Neural crest cell (in vitro differentiated cells): ENCODE results near the gene MAST4. TPM values are rescaled to one million over a fixed set of nuclear protein-coding genes. Genes with fewer than 3 reads are reported as not detected.

Experiments used
- DNase-seq: peaks from one replicate; pipeline ENCODE4 v3.0.0; 2021; ENCODE audit warnings: low read depth, mixed read lengths, low spot score
- H3K27ac Mint-ChIP-seq: one replicate; pipeline ENCODE4 v1.8.0; 2021; ENCODE audit warnings: mild to moderate bottlenecking, mixed read lengths; ENCODE audit not compliant: unreplicated experiment
- H3K27me3 Mint-ChIP-seq: 2 replicates; pipeline ENCODE4 v1.8.0; 2021; ENCODE audit warnings: low read depth, mild to moderate bottlenecking, mixed read lengths
- H3K36me3 Mint-ChIP-seq: 2 replicates; pipeline ENCODE4 v1.8.0; 2021; ENCODE audit warnings: low read depth, mild to moderate bottlenecking, mixed read lengths
- H3K4me1 Mint-ChIP-seq: 2 replicates; pipeline ENCODE4 v1.8.0; 2021; ENCODE audit warnings: mixed read lengths
- H3K4me3 Mint-ChIP-seq: one replicate; pipeline ENCODE4 v1.8.0; 2021; ENCODE audit warnings: mild to moderate bottlenecking, mixed read lengths
- H3K9me3 Mint-ChIP-seq: 2 replicates; pipeline ENCODE4 v1.8.0; 2021; ENCODE audit warnings: mixed read lengths
- CTCF ChIP-seq: fragments of 200-600 bp; sonication (generic); conservative IDR thresholded peaks from 2 replicates; pipeline ENCODE4 v1.5.0; 2021; ENCODE audit warnings: antibody characterized with exemption, mild to moderate bottlenecking
- total RNA-seq: library from RNA; stranded (reverse); gene quantifications from 2 replicates; pipeline ENCODE4 v1.2.1, GENCODE V29; 2021

Gene MAST4
- total RNA-seq, 1 donor from 2014 or later: 7.3 TPM

- no peak for TF ChIP-seq CTCF
- Mint-ChIP-seq H3K27me3 (no peaks in the 10 kb centered on the region), H3K4me3 (no peak overlapping the region), H3K36me3 (no peaks in the 10 kb centered on the region), H3K27ac (no peak overlapping the region), H3K4me1 (no peaks in the 10 kb centered on the region), H3K9me3 (peaks cover 8% of the 10 kb centered on the region)
- no peak for DNase-seq
These were observed 577.8 kb downstream of the MAST4 start for GRCh38 chr5:67173959-67174358.

- H3K4me3 Mint-ChIP-seq: no peak overlapping the region
- no peak for TF ChIP-seq CTCF
- H3K9me3 Mint-ChIP-seq: peaks cover 8% of the 10 kb centered on the region
- peaks cover 16% of the 10 kb centered on the region for H3K4me1 Mint-ChIP-seq
- H3K27me3 Mint-ChIP-seq: no peaks in the 10 kb centered on the region
- H3K27ac Mint-ChIP-seq: no peak overlapping the region
- no peaks in the 10 kb centered on the region for H3K36me3 Mint-ChIP-seq
- DNase-seq: no peak
These were observed 580.7 kb downstream of the MAST4 start for GRCh38 chr5:67176936-67177335.

GRCh38 chr5:67178085-67178484 lies 581.9 kb downstream of the MAST4 start:
- no peak overlapping the region for H3K4me3 Mint-ChIP-seq
- TF ChIP-seq CTCF: no peak
- no peak for DNase-seq
- H3K36me3 Mint-ChIP-seq: no peaks in the 10 kb centered on the region
- H3K4me1 Mint-ChIP-seq: peaks cover 27% of the 10 kb centered on the region
- H3K27me3 Mint-ChIP-seq: no peaks in the 10 kb centered on the region
- H3K27ac Mint-ChIP-seq: no peak overlapping the region
- peaks cover 8% of the 10 kb centered on the region for H3K9me3 Mint-ChIP-seq

- DNase-seq: no peak
- H3K36me3 Mint-ChIP-seq: no peaks in the 10 kb centered on the region
- H3K9me3 Mint-ChIP-seq: peaks cover 8% of the 10 kb centered on the region
- no peak overlapping the region for H3K4me3 Mint-ChIP-seq
- no peaks in the 10 kb centered on the region for H3K27me3 Mint-ChIP-seq
- H3K4me1 Mint-ChIP-seq: peaks cover 28% of the 10 kb centered on the region
- TF ChIP-seq CTCF: no peak
- H3K27ac Mint-ChIP-seq: no peak overlapping the region
These were observed 582.8 kb downstream of the MAST4 start for GRCh38 chr5:67178966-67179365.

GRCh38 chr5:67179697-67180361 lies 583.6 kb downstream of the MAST4 start:
- Mint-ChIP-seq H3K4me3 (no peak overlapping the region), H3K27ac (no peak overlapping the region), H3K4me1 (peaks cover 28% of the 10 kb centered on the region), H3K36me3 (no peaks in the 10 kb centered on the region), H3K9me3 (peaks cover 8% of the 10 kb centered on the region), H3K27me3 (no peaks in the 10 kb centered on the region)
- TF ChIP-seq CTCF: no peak
- DNase-seq: no peak
